ENCODE measurements around the gene PTPRD.

GRCh38 chr9:9222730-9223129, 1390.1 kb downstream of the PTPRD start:
- no peak for TF ChIP-seq ZNF423 (CRISPR knock-in tag; IDR thresholded peaks at IDR 0.05)
- no peak for TF ChIP-seq SP1 (CRISPR knock-in tag; conservative IDR thresholded peaks at IDR 0.05)
- no peak for TF ChIP-seq USF2 (CRISPR knock-in tag; IDR thresholded peaks at IDR 0.05)
- TF ChIP-seq CTCF (IDR thresholded peaks at IDR 0.05), result no peak
- no peak for TF ChIP-seq GRHL2 (CRISPR knock-in tag; IDR thresholded peaks at IDR 0.05; ENCODE audit: insufficient replicate concordance, severe bottlenecking)
- no peak for TF ChIP-seq MAX (CRISPR knock-in tag; IDR thresholded peaks at IDR 0.05)
- TF ChIP-seq CREB1 (CRISPR knock-in tag; IDR thresholded peaks at IDR 0.05), result no peak
- TF ChIP-seq GABPB1 (CRISPR knock-in tag; IDR thresholded peaks at IDR 0.05), result no peak
- TF ChIP-seq NR2C2 (CRISPR knock-in tag; IDR thresholded peaks at IDR 0.05), result no peak
- no peak for TF ChIP-seq JUN (CRISPR knock-in tag; IDR thresholded peaks at IDR 0.05)
- no peak for TF ChIP-seq ELF4 (CRISPR knock-in tag; IDR thresholded peaks at IDR 0.05; ENCODE audit: low read depth)
